ENCODE measurements around the gene CD109.

Gene CD109

DNA sequence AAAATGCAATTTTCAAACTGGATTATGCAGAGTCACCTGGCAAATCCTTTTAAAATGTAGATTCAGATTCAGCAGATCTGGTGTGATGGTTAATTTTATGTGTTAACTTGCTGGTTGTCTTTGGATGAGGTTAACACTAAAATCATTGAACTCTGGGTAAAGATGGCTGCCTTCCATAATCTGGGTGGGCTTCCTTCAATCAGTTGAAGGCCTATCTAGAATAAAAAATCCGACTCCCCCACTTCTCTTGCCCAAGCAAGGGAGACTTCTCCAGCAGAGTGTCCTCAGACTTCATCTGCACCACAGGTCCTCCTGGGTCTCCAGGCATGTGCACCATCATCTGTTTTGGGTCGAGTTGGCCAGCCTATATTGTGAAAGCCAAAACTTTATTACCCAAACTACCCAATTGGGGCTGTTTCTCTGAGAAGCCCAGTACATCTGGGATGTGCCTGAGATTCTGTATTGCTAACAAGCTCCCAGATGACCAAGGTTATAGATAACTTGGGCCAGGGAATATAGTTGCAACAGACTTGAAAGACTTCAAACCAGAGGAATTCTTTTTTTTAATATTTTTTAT lies 40.6 kb upstream of the CD109 start:
- no peak for ATAC-seq
- no peak for TF ChIP-seq TCF4 (CRISPR knock-in tag; IDR thresholded peaks at IDR 0.05; ENCODE audit: borderline replicate concordance)
- no peak for TF ChIP-seq ZNF8 (CRISPR knock-in tag; IDR thresholded peaks at IDR 0.05)
- no peak for TF ChIP-seq ZNF70 (CRISPR knock-in tag; IDR thresholded peaks at IDR 0.05)
- no peak for TF ChIP-seq ZNF565 (CRISPR knock-in tag; conservative IDR thresholded peaks at IDR 0.05; ENCODE audit: low read depth)
- no peak for TF ChIP-seq ESRRG (CRISPR knock-in tag; IDR thresholded peaks at IDR 0.05)
- no peak for TF ChIP-seq TOX (CRISPR knock-in tag; IDR thresholded peaks at IDR 0.05; ENCODE audit: borderline replicate concordance)
- no peak for TF ChIP-seq SNAI2 (CRISPR knock-in tag; IDR thresholded peaks at IDR 0.05)
- no peak for TF ChIP-seq ARNTL (CRISPR knock-in tag; IDR thresholded peaks at IDR 0.05; ENCODE audit: borderline replicate concordance, low read depth)
- no peak for TF ChIP-seq ZC3H10 (CRISPR knock-in tag; IDR thresholded peaks at IDR 0.05)

DNA sequence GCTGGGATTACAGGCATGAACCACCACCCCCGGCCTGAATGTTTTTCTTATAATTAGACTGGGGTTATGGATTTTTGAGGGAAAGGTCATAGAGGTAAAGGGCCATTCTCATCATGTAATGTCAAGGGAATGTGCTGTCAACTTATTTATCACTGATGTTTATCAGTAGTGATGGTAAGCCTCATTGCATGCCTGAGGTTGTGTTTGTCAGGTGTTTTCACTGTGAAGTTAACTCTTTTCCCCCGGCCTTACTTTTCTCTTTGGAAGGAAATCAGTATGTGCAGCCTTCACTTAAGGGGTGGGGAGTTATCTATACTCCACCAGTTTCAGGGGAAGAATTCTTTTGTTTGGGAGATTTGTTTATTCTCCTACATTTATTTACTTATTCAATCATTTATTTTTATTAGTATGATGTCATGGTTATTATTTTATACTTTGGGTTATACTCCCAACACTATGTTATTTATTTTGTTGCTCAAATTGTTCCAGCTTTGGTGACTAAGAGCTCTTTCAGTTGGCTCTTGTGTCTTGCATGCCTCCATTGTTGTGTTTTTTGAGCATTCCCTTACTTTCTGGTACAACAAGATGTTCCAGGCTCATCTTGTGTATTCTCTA lies 39.4 kb upstream of the CD109 start:
- TF ChIP-seq ZFP3 (CRISPR knock-in tag; IDR thresholded peaks at IDR 0.05), result no peak
- TF ChIP-seq, protein P1, sequence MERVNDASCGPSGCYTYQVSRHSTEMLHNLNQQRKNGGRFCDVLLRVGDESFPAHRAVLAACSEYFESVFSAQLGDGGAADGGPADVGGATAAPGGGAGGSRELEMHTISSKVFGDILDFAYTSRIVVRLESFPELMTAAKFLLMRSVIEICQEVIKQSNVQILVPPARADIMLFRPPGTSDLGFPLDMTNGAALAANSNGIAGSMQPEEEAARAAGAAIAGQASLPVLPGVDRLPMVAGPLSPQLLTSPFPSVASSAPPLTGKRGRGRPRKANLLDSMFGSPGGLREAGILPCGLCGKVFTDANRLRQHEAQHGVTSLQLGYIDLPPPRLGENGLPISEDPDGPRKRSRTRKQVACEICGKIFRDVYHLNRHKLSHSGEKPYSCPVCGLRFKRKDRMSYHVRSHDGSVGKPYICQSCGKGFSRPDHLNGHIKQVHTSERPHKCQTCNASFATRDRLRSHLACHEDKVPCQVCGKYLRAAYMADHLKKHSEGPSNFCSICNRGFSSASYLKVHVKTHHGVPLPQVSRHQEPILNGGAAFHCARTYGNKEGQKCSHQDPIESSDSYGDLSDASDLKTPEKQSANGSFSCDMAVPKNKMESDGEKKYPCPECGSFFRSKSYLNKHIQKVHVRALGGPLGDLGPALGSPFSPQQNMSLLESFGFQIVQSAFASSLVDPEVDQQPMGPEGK (CRISPR knock-in tag; IDR thresholded peaks at IDR 0.05; ENCODE audit: borderline replicate concordance), result no peak
- TF ChIP-seq PPARA (CRISPR knock-in tag; IDR thresholded peaks at IDR 0.05; ENCODE audit: borderline replicate concordance), result no peak
- TF ChIP-seq TCF4 (CRISPR knock-in tag; IDR thresholded peaks at IDR 0.05; ENCODE audit: borderline replicate concordance), result no peak
- no peak for TF ChIP-seq ZC3H10 (CRISPR knock-in tag; IDR thresholded peaks at IDR 0.05)
- no peak for TF ChIP-seq ESRRG (CRISPR knock-in tag; IDR thresholded peaks at IDR 0.05)
- no peak for TF ChIP-seq CSDC2 (CRISPR knock-in tag; IDR thresholded peaks at IDR 0.05)
- TF ChIP-seq TOX (CRISPR knock-in tag; IDR thresholded peaks at IDR 0.05; ENCODE audit: borderline replicate concordance), result no peak
- TF ChIP-seq, protein P2, sequence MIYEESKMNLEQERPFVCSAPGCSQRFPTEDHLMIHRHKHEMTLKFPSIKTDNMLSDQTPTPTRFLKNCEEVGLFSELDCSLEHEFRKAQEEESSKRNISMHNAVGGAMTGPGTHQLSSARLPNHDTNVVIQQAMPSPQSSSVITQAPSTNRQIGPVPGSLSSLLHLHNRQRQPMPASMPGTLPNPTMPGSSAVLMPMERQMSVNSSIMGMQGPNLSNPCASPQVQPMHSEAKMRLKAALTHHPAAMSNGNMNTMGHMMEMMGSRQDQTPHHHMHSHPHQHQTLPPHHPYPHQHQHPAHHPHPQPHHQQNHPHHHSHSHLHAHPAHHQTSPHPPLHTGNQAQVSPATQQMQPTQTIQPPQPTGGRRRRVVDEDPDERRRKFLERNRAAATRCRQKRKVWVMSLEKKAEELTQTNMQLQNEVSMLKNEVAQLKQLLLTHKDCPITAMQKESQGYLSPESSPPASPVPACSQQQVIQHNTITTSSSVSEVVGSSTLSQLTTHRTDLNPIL (CRISPR knock-in tag; IDR thresholded peaks at IDR 0.05; ENCODE audit: low read depth), result no peak
- no peak for TF ChIP-seq SNAI2 (CRISPR knock-in tag; IDR thresholded peaks at IDR 0.05)
- TF ChIP-seq ISL1 (CRISPR knock-in tag; IDR thresholded peaks at IDR 0.05), result no peak
- TF ChIP-seq ZNF70 (CRISPR knock-in tag; IDR thresholded peaks at IDR 0.05), result no peak
- no peak for TF ChIP-seq GLIS3 (CRISPR knock-in tag; IDR thresholded peaks at IDR 0.05)
- TF ChIP-seq ARNTL (CRISPR knock-in tag; IDR thresholded peaks at IDR 0.05; ENCODE audit: borderline replicate concordance, low read depth), result no peak
- TF ChIP-seq, protein P3, sequence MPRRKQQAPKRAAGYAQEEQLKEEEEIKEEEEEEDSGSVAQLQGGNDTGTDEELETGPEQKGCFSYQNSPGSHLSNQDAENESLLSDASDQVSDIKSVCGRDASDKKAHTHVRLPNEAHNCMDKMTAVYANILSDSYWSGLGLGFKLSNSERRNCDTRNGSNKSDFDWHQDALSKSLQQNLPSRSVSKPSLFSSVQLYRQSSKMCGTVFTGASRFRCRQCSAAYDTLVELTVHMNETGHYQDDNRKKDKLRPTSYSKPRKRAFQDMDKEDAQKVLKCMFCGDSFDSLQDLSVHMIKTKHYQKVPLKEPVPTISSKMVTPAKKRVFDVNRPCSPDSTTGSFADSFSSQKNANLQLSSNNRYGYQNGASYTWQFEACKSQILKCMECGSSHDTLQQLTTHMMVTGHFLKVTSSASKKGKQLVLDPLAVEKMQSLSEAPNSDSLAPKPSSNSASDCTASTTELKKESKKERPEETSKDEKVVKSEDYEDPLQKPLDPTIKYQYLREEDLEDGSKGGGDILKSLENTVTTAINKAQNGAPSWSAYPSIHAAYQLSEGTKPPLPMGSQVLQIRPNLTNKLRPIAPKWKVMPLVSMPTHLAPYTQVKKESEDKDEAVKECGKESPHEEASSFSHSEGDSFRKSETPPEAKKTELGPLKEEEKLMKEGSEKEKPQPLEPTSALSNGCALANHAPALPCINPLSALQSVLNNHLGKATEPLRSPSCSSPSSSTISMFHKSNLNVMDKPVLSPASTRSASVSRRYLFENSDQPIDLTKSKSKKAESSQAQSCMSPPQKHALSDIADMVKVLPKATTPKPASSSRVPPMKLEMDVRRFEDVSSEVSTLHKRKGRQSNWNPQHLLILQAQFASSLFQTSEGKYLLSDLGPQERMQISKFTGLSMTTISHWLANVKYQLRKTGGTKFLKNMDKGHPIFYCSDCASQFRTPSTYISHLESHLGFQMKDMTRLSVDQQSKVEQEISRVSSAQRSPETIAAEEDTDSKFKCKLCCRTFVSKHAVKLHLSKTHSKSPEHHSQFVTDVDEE (CRISPR knock-in tag; IDR thresholded peaks at IDR 0.05), result no peak
- no peak for TF ChIP-seq ZNF565 (CRISPR knock-in tag; conservative IDR thresholded peaks at IDR 0.05; ENCODE audit: low read depth)
- no peak for TF ChIP-seq BACH2 (CRISPR knock-in tag; IDR thresholded peaks at IDR 0.05; ENCODE audit: borderline replicate concordance)
- no peak for ATAC-seq

DNA sequence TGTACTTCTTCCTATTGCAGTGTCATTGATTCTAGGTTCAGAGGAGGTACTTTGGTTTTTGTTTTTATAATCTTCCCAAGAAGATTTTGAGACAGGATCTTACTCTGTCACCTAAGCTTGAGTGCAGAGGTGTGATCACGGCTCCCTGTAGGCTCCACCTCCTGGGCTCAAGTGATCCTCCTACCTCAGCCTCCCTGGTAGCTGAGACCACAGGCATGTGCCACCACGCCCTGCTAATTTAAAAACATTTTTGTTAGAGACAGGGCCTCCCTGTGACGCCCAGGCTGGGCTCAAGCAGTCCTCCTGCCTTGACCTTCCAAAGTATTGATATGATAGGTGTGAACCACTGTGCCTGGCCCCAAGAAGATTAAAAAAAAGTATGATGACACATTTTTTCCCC lies 38.8 kb upstream of the CD109 start:
- TF ChIP-seq ZC3H10 (CRISPR knock-in tag; IDR thresholded peaks at IDR 0.05), result no peak
- no peak for TF ChIP-seq ESRRG (CRISPR knock-in tag; IDR thresholded peaks at IDR 0.05)
- no peak for TF ChIP-seq RARB (CRISPR knock-in tag; IDR thresholded peaks at IDR 0.05)
- TF ChIP-seq, protein P2 (CRISPR knock-in tag; IDR thresholded peaks at IDR 0.05; ENCODE audit: low read depth), result no peak
- TF ChIP-seq GLIS3 (CRISPR knock-in tag; IDR thresholded peaks at IDR 0.05), result no peak
- TF ChIP-seq ZFP3 (CRISPR knock-in tag; IDR thresholded peaks at IDR 0.05), result no peak
- TF ChIP-seq TOX (CRISPR knock-in tag; IDR thresholded peaks at IDR 0.05; ENCODE audit: borderline replicate concordance), result no peak
- TF ChIP-seq BACH2 (CRISPR knock-in tag; IDR thresholded peaks at IDR 0.05; ENCODE audit: borderline replicate concordance), result no peak
- no peak for TF ChIP-seq ARNTL (CRISPR knock-in tag; IDR thresholded peaks at IDR 0.05; ENCODE audit: borderline replicate concordance, low read depth)
- ATAC-seq, result no peak

Data from SK-N-SH treated with all-trans-retinoic acid at 6 μM for 48 hours (cell line).